Mucosa of rectum (tissue), 2 donors: ENCODE results near the gene TJP3.
A peak's percentile ranks its signal among the peaks of the same experiment; 100 is the strongest.

Source experiments
- H3K27ac ChIP-seq, 2 donors: one replicate each; pipeline ENCODE4 v1.7.0; 2013; ENCODE audit warnings: inconsistent platforms in 2 of 2, low read depth in 2 of 2, low read length in 2 of 2
- H3K27me3 ChIP-seq, 2 donors: one replicate each; pipeline ENCODE4 v1.7.0; 2013; ENCODE audit warnings: low read length in 2 of 2; ENCODE audit not compliant: control insufficient read depth in 2 of 2, insufficient read depth in 2 of 2
- H3K36me3 ChIP-seq, 2 donors: one replicate each; pipeline ENCODE4 v1.7.0; 2013; ENCODE audit warnings: low read length in 2 of 2; ENCODE audit not compliant: control insufficient read depth in 2 of 2, insufficient read depth in 2 of 2
- H3K4me1 ChIP-seq, 2 donors: one replicate each; pipeline ENCODE4 v1.7.0; 2013; ENCODE audit warnings: low read length in 2 of 2, mild to moderate bottlenecking in 1 of 2; ENCODE audit not compliant: control insufficient read depth in 2 of 2, insufficient read depth in 2 of 2
- H3K4me3 ChIP-seq, 2 donors: one replicate each; pipeline ENCODE4 v1.7.0; 2013; ENCODE audit warnings: low read length in 2 of 2
- H3K9ac ChIP-seq, 2 donors: one replicate each; pipeline ENCODE4 v1.7.0; 2013; ENCODE audit warnings: low read length in 2 of 2, low read depth in 1 of 2, mild to moderate bottlenecking in 1 of 2
- H3K9me3 ChIP-seq, 2 donors: one replicate each; pipeline ENCODE4 v1.7.0; 2013; ENCODE audit warnings: low read length in 2 of 2; ENCODE audit not compliant: control insufficient read depth in 2 of 2
- donor health status: healthy.
- donor health status: Normal muscosa, but diverticular disease.

TJP3 gene

DNA sequence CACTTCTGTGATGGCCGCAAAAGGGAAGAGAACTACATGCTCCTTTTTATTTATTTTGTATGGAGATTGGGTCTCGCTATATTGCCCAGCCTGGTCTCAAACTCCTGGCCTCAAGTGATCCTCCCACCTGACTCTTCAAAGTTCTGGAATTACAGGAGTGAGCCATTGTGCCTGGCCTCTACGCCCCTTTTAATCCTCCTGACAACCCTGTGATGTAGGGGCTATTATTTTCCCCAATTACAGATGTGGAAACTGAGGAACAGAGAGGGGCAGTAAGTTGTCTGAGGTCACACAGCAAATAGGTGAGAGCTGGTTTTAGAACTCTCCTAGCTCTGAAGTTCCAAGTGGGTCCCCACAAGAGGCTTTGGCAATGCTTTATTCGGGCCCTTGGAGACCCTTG lies 11.7 kb downstream of the TJP3 start:
- peak overlapping the region; percentile 91 to 94 for H3K27ac ChIP-seq
- peaks cover 0 to 6% of the 10 kb centered on the region in 2 donors for H3K27me3 ChIP-seq
- no peaks in the 10 kb centered on the region for H3K36me3 ChIP-seq
- peak overlapping the region in 1 of 2 donors; percentile 47 for H3K9ac ChIP-seq
- peak overlapping the region in 1 of 2 donors; percentile 4 for H3K4me3 ChIP-seq
- peaks cover 18 to 28% of the 10 kb centered on the region in 2 donors for H3K4me1 ChIP-seq
- H3K9me3 ChIP-seq, result no peaks in the 10 kb centered on the region

DNA sequence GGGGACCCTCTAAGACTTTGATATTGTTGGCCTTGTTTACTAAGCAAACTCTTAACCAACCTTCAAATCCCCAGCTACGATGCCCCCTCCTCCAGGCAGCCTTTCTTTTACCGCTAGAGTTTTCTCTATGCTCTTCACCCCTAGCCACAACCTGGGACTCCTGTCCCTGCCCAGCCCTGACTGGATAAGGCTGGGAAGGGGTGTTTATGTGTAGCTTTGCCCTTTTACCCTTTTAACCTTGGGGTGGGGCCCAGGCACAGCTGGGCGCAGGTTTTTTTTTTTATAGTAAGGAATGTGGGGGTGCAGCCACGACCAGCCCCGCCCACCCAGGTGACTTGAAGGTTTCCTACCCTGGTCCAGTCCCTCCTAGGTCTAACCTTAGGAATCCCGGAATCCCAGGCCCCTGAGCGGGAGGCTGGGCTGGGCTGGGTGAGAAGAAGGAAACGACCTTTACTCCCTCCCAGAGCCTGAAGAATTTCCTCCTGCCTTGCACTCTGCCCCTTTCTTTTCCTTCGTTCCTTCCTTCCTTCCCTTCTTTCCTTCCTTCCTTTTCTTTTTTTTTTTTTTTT lies 12.2 kb downstream of the TJP3 start:
- Histone ChIP-seq H3K27me3 (peaks cover 0 to 6% of the 10 kb centered on the region in 2 donors), H3K27ac (peak overlapping the region; percentile 91 to 94), H3K36me3 (no peaks in the 10 kb centered on the region), H3K4me3 (peak overlapping the region; percentile 74 to 92), H3K9me3 (no peaks in the 10 kb centered on the region), H3K4me1 (peaks cover 22 to 30% of the 10 kb centered on the region in 2 donors), H3K9ac (peak overlapping the region in 1 of 2 donors; percentile 93)

DNA sequence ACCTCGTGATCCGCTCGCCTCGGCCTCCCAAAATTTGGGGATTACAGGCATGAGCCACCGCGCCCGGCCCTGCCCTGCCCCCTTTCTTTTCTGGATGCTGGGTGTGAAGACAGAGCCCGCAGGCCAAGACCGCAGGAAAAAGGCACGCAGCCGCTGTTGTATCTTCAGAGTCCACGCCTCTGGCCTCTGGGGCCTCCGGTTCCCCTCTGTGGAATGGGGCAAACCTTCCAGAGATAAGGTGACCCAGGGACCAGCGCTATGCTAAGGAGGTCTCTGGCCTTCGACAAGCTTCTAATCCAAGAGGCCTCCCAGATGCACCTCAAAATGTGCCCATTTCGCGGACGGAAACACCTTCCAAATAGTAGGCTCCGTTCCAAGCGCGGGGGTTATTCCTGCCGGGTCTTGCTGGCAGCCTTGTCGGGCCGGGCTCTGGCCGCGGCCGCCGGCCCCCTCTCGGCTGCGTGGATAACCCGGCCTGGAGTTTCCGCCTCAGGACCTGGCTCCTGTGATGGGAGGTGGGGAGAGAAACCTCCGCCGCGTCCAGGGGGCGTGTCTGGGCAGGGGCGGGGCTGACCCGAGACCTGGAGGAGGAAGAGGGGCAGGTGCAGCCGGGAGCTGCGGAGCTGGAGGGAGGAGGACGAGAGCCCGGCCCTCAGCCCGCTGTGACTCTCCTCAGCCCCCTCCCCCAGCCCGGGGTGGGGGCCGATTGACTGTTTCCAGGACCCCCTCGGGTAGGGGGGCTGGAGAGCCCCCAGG lies 13.1 kb downstream of the TJP3 start:
- peak overlapping the region; percentile 84 to 93 for H3K9ac ChIP-seq
- peaks cover 26 to 35% of the 10 kb centered on the region in 2 donors for H3K4me1 ChIP-seq
- peak overlapping the region; percentile 91 to 94 for H3K27ac ChIP-seq
- no peaks in the 10 kb centered on the region for H3K9me3 ChIP-seq
- peak overlapping the region; percentile 80 to 92 for H3K4me3 ChIP-seq
- H3K27me3 ChIP-seq, result peaks cover 0 to 6% of the 10 kb centered on the region in 2 donors
- no peaks in the 10 kb centered on the region for H3K36me3 ChIP-seq

DNA sequence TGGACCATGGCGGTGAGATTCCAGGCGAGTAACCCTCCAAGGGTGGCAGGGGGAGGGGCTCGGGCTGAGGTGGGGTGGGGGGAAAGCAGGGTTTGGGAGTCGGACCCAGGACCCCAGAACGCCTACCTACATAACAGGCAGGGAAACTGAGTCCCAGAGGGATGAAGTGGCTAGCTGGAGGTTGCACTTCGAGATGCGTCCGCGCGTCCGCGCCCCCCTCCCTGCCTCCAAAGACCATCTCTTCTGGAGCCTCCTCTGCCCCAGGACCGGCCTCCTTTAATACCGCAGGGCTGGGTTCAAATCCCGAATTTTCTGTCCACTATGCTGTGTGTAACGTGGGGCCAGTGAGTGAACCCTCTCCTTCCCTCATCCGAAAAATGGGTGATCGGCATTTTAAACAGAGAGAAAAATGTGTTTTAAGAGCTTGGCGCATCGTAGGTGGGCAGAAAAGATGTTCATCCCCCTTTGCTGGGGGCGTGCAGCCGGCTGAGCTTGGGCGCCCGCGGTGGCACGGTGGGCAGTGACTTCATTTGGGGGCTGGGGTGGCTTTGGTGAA lies 13.8 kb downstream of the TJP3 start:
- no peaks in the 10 kb centered on the region for H3K36me3 ChIP-seq
- H3K4me1 ChIP-seq, result peaks cover 28 to 35% of the 10 kb centered on the region in 2 donors
- H3K9ac ChIP-seq, result peak overlapping the region; percentile 84 to 93
- peaks cover 0 to 6% of the 10 kb centered on the region in 2 donors for H3K27me3 ChIP-seq
- H3K4me3 ChIP-seq, result peak overlapping the region; percentile 80 to 92
- no peaks in the 10 kb centered on the region for H3K9me3 ChIP-seq
- H3K27ac ChIP-seq, result peak overlapping the region; percentile 91 to 94

DNA sequence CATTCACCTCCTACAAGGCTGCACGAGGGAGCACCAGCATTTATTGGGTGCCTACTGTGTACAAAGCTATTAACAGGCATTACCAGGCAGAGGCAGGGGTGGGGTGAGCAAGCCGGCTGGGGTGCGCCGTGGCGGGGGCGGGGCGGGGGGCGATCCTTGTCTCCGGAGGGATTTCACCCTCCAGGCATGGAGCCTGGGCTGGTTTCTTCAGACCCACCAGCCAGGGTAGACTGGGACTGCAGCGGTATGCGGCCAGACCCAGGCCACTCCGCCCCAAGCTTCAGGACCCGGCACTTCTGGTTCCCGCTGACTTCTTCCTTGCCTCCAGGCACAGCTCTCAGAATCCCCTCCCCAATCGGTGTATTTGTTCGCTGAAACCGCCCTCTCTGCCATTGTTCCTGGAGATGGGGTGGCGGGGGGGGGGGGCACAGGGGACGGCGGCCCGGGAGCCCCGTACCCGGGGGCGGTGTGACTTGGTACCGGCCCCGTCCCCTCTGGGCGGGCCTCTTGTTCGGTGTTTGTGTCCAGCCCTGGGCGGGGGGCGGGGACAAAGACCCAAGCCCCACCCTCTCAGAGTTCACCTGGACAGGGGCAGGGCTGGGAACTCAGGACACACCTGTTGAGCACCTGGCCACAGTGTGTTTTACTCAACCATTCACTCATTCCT lies 14.4 kb downstream of the TJP3 start:
- Histone ChIP-seq H3K4me1 (peaks cover 28 to 37% of the 10 kb centered on the region in 2 donors), H3K4me3 (peak overlapping the region; percentile 80 to 92), H3K9ac (peak overlapping the region; percentile 84 to 93), H3K27ac (peak overlapping the region; percentile 91 to 94), H3K36me3 (no peaks in the 10 kb centered on the region), H3K27me3 (peaks cover 0 to 6% of the 10 kb centered on the region in 2 donors), H3K9me3 (no peaks in the 10 kb centered on the region)

DNA sequence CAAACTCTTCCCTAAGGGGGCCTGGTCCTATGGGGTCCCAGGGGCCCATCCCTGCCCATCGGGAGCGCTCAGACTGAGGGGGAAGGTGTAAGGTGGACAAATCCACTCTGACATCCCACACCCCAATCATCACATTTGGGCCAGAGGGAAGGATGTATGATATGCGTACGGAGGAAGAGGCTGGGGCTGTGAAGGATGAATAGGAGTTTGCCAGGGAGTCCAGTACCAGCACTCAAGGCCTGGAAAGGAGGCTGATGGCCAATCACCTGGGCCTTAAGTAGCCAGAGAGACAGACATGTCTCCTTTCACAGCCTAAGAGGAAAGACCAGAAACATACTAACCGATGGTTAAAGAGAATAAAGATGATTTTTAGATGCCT lies 14.9 kb downstream of the TJP3 start:
- H3K27me3 ChIP-seq, result peaks cover 0 to 6% of the 10 kb centered on the region in 2 donors

DNA sequence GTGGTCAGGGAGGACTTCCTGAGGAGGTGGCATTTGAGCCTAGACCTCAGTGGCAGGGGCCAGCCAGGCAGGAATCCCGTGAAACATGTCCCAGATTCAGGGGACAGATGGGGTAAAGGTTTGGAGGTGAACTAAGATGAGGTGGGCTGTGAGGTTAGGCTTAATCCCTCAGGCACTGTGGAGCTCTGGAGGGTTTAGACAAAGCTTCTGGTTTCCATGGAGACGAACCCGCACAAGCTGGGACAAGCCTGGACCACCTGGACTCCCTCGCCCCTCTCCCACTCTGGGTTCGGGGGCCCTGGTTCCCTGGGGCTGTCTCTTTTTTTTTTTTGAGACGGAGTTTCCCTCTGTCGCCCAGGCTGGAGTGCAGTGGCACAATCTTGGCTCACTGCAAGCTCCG lies 15.7 kb downstream of the TJP3 start:
- H3K9ac ChIP-seq, result no peak overlapping the region
- peak overlapping the region; percentile 38 to 44 for H3K27ac ChIP-seq
- H3K9me3 ChIP-seq, result no peaks in the 10 kb centered on the region
- H3K36me3 ChIP-seq, result no peaks in the 10 kb centered on the region
- H3K27me3 ChIP-seq, result peaks cover 0 to 6% of the 10 kb centered on the region in 2 donors
- peaks cover 28 to 33% of the 10 kb centered on the region in 2 donors for H3K4me1 ChIP-seq
- no peak overlapping the region for H3K4me3 ChIP-seq

More for the DNA sequence above, 14.9 kb downstream of the TJP3 start:
- Histone ChIP-seq H3K9ac (peak overlapping the region in 1 of 2 donors; percentile 15), H3K4me3 (peak overlapping the region; percentile 41 to 55), H3K27ac (peak overlapping the region; percentile 71 to 91), H3K9me3 (no peaks in the 10 kb centered on the region), H3K4me1 (peaks cover 28 to 37% of the 10 kb centered on the region in 2 donors), H3K36me3 (no peaks in the 10 kb centered on the region)

DNA sequence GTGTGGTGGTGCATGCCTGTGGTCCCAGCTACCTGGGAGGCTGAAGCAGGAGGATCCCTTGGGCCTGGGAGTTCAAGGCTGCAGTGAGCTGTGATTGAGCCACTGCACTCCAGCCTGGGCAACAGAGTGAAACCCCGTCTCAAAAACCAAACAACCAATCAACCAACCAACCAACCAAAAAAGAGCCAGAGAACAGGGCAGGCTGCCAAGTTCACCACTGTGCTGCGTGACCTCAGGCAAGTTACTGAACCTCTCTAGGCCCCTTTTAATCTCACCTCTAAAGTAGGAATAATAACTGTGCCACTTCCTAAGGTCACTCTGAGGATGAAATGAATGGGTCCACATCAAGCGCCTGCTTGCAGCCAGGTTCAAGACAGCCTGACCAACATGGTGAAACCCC lies 16.9 kb downstream of the TJP3 start:
- Histone ChIP-seq H3K4me3 (no peak overlapping the region), H3K4me1 (peaks cover 26% of the 10 kb centered on the region in 2 donors), H3K27me3 (peaks cover 0 to 2% of the 10 kb centered on the region in 2 donors), H3K9ac (no peak overlapping the region), H3K36me3 (peaks cover 4 to 5% of the 10 kb centered on the region in 2 donors), H3K27ac (peak overlapping the region in 1 of 2 donors; percentile 63), H3K9me3 (no peaks in the 10 kb centered on the region)

DNA sequence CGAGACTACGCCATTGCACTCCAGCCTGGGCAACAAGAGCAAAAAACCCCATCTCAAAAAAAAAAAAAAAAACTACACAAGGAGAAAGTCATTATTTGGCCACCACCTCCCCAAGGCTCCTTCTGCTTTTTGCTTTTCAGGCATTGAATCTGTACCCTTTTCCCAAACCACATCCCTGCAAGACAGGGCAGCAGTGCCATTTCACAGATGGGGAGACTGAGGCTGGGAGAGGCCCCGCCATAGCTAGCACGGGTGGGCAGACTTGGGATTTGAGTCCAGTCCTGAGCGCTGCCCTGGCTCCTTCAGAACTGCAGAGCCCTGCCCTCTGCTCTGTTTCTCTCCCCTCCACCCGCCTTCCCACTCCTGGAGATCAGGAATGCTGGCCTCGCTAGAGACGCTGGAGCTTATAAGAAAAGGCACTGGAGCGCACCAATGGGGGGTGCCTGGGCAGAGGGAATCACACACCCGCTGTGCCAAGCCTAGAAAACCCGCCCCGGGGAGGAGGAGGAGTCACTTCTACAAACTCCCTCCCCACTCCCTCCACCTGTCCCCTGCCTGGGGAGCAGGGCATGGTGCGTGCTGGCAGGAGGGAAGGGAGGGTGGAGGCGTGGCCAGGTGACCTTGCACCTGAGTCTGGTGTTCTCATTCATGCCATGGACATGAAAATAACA lies 17.6 kb downstream of the TJP3 start:
- H3K4me3 ChIP-seq, result no peak overlapping the region
- H3K36me3 ChIP-seq, result peaks cover 7 to 8% of the 10 kb centered on the region in 2 donors
- H3K27me3 ChIP-seq, result no peaks in the 10 kb centered on the region
- H3K27ac ChIP-seq, result peak overlapping the region; percentile 63 to 81
- H3K9ac ChIP-seq, result peak overlapping the region in 1 of 2 donors; percentile 32
- no peaks in the 10 kb centered on the region for H3K9me3 ChIP-seq
- peaks cover 23 to 24% of the 10 kb centered on the region in 2 donors for H3K4me1 ChIP-seq
